HL-60 (cell line): ENCODE results near the gene GID8.
A peak's percentile ranks its signal among the peaks of the same experiment; 100 is the strongest.

Experiments
- DNase-seq, 2 experiments: peaks; one replicate each; pipeline ENCODE4 v3.0.0-alpha.2; 2010 to 2020; ENCODE audit warnings: low read depth in 1 of 2, low spot score in 1 of 2
- H3K27ac ChIP-seq: fragments of 250-450 bp; sonication (Bioruptor Pico); replicated peaks from 2 replicates; pipeline ENCODE4 v1.5.1; 2020; ENCODE audit warnings: mild to moderate bottlenecking, moderate library complexity
- H3K27me3 ChIP-seq: fragments of 250-450 bp; sonication (Bioruptor Pico); 2 replicates; pipeline ENCODE4 v1.5.1; 2021; ENCODE audit warnings: mild to moderate bottlenecking, moderate library complexity; ENCODE audit not compliant: insufficient read depth, poor library complexity, severe bottlenecking
- H3K4me3 ChIP-seq: replicated peaks from 2 replicates; pipeline ENCODE4 v1.5.1; 2011; ENCODE audit warnings: mild to moderate bottlenecking, control low read depth, low read length; ENCODE audit not compliant: insufficient read depth
- GABPA ChIP-seq: IDR thresholded peaks from 2 replicates; pipeline ENCODE4 v1.6.1; 2012; ENCODE audit warnings: low read depth
- POLR2AphosphoS5 ChIP-seq: IDR thresholded peaks from 2 replicates; pipeline ENCODE4 v1.6.1; 2012; ENCODE audit warnings: low read depth
- SPI1 ChIP-seq: IDR thresholded peaks from 2 replicates; pipeline ENCODE4 v1.6.1; 2012; ENCODE audit warnings: low read depth, mild to moderate bottlenecking, borderline replicate concordance
- TF ChIP-seq, protein P1 (sequence below): IDR thresholded peaks from one replicate; pipeline ENCODE4 v1.5.1; 2011; ENCODE audit warnings: low read length, control low read depth, inconsistent platforms; ENCODE audit not compliant: insufficient read depth
- TF ChIP-seq, protein P2 (sequence below): IDR thresholded peaks from 2 replicates; pipeline ENCODE4 v1.6.1; 2012; ENCODE audit warnings: low read depth; ENCODE audit not compliant: insufficient replicate concordance

The GID8 gene

DNA sequence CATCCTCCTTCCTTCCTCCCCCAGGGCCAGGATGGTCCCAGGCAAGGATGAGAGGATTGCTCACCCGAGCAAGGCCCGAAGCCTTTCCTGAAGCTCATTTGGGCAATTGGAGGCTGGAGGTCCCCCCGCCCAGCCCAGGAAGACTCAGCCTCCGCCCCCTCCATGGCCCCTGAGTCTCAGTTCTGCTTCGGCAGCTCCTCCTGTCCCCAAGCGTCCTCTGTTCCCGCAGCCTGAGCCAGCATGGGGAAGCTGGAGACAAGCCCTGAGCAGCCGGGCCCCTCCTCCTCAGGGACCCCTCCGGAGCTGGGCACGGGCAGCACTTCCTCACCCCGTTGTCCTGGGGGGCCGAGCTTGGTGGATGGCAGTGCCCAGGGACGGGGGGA lies 40.6 kb downstream of the GID8 start:
- TF ChIP-seq POLR2AphosphoS5 (no peak), GABPA (no peak)
- no peak overlapping the region for H3K27ac ChIP-seq
- no peak overlapping the region for H3K4me3 ChIP-seq
- H3K27me3 ChIP-seq: peaks cover 39% of the 10 kb centered on the region
- DNase-seq: peak in 1 of 2 experiments; percentile 29

DNA sequence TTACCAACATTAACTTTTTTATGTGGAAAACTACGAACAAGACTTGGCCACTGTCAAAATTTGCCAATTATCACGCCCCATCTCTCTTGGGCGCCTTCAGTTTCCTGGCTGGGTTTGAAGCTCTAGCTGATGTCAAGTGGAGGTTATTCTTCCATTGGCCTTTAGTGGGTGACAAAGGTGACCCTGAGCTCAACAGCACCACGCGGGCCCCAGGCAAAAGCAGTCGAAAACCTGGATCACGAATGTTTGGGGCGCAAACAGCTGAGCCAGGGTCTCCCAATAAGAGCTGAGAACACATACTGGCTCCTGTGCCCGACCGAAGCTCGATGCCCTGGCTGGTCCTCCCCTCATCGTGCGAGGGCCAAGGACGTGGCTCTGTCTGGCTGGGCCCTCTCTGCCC lies 41.4 kb downstream of the GID8 start:
- Histone ChIP-seq H3K4me3 (no peak overlapping the region), H3K27ac (no peak overlapping the region), H3K27me3 (peaks cover 31% of the 10 kb centered on the region)
- TF ChIP-seq, protein P1, sequence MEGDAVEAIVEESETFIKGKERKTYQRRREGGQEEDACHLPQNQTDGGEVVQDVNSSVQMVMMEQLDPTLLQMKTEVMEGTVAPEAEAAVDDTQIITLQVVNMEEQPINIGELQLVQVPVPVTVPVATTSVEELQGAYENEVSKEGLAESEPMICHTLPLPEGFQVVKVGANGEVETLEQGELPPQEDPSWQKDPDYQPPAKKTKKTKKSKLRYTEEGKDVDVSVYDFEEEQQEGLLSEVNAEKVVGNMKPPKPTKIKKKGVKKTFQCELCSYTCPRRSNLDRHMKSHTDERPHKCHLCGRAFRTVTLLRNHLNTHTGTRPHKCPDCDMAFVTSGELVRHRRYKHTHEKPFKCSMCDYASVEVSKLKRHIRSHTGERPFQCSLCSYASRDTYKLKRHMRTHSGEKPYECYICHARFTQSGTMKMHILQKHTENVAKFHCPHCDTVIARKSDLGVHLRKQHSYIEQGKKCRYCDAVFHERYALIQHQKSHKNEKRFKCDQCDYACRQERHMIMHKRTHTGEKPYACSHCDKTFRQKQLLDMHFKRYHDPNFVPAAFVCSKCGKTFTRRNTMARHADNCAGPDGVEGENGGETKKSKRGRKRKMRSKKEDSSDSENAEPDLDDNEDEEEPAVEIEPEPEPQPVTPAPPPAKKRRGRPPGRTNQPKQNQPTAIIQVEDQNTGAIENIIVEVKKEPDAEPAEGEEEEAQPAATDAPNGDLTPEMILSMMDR: no peak
- no peak for TF ChIP-seq GABPA
- no peak for TF ChIP-seq SPI1
- TF ChIP-seq, protein P2, sequence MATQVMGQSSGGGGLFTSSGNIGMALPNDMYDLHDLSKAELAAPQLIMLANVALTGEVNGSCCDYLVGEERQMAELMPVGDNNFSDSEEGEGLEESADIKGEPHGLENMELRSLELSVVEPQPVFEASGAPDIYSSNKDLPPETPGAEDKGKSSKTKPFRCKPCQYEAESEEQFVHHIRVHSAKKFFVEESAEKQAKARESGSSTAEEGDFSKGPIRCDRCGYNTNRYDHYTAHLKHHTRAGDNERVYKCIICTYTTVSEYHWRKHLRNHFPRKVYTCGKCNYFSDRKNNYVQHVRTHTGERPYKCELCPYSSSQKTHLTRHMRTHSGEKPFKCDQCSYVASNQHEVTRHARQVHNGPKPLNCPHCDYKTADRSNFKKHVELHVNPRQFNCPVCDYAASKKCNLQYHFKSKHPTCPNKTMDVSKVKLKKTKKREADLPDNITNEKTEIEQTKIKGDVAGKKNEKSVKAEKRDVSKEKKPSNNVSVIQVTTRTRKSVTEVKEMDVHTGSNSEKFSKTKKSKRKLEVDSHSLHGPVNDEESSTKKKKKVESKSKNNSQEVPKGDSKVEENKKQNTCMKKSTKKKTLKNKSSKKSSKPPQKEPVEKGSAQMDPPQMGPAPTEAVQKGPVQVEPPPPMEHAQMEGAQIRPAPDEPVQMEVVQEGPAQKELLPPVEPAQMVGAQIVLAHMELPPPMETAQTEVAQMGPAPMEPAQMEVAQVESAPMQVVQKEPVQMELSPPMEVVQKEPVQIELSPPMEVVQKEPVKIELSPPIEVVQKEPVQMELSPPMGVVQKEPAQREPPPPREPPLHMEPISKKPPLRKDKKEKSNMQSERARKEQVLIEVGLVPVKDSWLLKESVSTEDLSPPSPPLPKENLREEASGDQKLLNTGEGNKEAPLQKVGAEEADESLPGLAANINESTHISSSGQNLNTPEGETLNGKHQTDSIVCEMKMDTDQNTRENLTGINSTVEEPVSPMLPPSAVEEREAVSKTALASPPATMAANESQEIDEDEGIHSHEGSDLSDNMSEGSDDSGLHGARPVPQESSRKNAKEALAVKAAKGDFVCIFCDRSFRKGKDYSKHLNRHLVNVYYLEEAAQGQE: no peak
- TF ChIP-seq POLR2AphosphoS5: no peak
- no peak for DNase-seq

DNA sequence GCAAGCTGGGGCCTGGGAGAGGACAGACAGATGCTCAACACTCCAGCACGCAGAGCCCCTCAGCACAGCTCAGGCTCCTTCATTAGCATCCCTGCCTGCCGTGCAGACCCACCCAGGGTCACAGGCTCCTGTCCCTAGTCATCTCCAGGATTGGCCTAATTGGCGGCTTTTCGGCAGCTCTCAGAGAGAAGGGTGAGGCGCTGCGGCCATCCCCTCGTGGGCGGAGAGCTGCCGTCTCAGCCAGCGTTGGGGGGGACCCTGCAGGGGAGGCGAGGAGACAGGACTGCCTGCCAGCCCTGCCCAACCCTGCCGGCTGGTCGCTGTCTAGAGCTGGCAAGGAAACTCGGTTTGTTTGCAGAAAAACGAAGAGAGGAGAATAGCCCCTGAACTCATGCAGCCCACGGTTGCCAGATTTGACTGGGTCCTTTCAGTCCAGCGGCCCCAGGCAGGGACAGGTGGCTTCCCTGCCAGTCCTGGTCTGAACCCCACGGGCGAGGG lies 42.0 kb downstream of the GID8 start:
- Histone ChIP-seq H3K27ac (no peak overlapping the region), H3K4me3 (no peak overlapping the region), H3K27me3 (peaks cover 25% of the 10 kb centered on the region)
- TF ChIP-seq, protein P1: no peak
- TF ChIP-seq SPI1 (no peak), POLR2AphosphoS5 (no peak)
- DNase-seq: no peak

DNA sequence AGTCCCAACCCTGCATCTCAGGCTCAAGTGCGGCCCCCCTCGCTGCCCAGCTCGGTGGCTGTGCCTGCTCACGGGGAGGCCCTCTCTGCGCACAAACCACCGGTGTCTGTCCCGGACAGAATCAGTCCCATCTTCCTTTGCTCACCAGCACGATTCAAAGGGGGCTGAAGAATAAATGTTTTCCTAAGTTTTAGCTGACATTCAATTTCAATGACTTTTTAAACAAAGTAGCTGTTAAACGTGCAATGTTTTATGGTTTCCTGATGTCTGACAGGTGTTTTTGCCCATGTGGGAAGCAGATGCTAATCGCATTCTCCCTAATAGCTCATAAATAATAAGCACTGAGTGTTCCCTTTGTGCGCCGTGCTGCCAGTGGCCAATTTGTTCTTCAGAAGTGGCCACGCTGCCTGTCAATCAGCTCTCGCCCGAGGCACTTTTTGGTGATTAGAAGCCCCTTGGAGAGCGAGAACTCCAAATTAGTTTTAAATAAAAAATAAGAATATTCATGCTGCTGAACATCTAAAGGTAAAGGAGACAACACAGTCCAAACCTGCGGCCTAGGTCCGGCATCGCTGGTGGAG lies 42.5 kb downstream of the GID8 start:
- Histone ChIP-seq H3K27me3 (peaks cover 22% of the 10 kb centered on the region), H3K4me3 (no peak overlapping the region), H3K27ac (no peak overlapping the region)
- TF ChIP-seq GABPA (no peak), SPI1 (no peak), POLR2AphosphoS5 (no peak)
- TF ChIP-seq, protein P2: no peak
- TF ChIP-seq, protein P1: no peak
- no peak for DNase-seq
